Measurements from ENCODE around the gene RUNDC3A.
"Not testable (repeated sequence)": the region's sequence is repeated elsewhere in the genome, so short reads cannot be mapped to it uniquely, and the experiment has no call there.

RUNDC3A gene

DNA sequence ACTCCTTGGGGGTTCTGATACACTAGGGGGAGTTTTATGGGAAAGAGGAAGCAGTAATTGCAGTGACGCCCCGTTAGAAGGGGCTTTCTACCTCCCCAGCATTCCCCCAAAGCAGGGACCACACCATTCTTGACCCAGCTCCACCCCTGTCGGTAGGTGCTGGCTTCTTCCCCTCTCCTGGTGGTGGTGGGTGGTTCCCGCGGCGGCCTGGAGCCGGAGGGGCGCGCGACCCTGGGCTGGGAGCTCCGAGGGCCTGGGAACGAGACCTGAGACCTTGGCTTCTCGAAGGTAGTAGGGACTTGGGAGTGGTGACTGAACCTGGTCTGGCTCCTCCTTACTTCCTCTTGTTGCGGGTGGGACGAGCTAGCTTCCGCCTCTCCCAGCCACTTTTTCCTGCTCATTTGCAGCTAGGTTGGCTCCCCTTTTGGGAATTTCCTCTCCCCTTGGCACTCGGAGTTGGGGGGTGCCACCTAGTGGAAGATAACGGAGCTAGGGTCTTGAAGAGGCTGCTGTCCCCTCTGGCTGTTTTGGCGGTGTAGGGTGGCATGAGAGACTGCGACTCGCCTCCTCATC is 37.1 kb downstream of the RUNDC3A start:
- DNase-seq: peak; percentile 69

DNA sequence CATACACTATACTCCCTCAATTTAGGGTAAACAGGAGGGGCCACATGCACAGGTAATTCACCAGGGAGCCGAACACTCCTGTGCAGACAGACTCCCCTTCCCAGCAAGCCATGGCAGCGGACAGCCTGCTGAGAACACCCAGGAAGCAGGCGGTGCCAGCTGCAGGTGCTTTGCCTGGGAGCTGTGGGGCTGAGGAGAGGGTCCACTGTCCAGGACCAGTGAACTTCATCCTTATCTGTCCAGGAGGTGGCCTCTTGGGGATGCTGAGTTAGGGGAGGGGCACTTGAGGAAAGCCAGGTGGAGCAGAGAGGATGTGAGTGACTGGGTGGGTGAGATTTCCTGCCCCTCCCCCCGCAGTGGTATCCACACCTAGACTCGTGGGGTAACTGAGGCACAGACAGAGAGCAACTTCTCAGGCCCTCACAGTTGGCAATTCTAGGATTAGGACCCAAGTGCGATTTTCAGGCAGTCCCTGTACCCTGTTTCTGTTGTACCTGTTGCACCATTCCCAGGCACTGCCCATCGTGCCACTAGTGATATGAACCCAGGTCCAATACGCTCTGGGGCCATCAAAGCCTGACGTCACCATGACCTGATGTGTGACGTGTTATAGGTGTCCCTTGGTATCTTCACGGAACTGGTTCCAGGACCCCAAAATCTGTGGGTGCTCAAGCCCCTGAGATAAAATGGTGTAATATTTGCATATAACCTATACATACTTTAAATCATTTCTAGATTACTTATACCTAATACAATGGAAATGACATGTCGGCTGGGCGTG is 37.9 kb downstream of the RUNDC3A start:
- no peak for DNase-seq

DNA sequence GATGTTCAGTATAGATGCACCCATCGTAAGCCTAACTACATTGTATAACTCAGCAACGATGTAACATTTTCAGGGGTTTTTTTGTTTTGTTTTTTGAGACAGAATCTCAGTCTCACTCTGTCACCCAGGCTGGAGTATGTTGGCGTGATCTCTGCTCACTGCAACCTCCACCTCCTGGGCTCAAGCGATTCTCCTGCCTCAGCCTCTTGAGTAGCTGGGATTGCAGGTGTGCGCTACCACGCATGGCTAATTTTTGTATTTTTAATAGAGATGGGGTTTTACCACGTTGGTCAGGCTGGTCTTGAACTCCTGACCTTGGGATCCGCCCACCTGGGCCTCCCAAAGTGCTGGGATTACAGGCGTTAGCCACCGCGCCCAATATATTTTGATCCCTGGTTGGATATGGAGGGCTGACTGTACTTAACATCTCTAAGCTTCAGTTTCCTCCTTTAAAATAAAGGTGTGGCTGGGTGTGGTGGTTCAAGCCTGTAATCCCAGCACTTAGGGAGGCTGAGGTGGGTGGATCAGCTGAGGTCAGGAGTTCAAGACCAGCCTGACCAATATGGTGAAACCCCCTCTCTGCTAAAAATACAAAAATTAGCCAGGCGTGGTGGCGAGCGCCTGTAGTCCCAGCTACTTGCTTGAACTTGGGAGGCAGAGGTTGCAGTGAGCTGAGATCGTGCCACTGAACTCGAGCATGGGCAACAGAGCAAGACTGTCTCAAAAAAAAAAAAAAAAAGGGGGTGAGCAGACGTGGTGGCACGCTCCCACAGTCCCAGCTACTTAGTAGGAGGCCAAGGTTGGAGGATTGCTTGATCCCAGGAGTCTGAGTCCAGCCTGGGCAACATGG is 39.0 kb downstream of the RUNDC3A start:
- not testable (repeated sequence) for DNase-seq

DNA sequence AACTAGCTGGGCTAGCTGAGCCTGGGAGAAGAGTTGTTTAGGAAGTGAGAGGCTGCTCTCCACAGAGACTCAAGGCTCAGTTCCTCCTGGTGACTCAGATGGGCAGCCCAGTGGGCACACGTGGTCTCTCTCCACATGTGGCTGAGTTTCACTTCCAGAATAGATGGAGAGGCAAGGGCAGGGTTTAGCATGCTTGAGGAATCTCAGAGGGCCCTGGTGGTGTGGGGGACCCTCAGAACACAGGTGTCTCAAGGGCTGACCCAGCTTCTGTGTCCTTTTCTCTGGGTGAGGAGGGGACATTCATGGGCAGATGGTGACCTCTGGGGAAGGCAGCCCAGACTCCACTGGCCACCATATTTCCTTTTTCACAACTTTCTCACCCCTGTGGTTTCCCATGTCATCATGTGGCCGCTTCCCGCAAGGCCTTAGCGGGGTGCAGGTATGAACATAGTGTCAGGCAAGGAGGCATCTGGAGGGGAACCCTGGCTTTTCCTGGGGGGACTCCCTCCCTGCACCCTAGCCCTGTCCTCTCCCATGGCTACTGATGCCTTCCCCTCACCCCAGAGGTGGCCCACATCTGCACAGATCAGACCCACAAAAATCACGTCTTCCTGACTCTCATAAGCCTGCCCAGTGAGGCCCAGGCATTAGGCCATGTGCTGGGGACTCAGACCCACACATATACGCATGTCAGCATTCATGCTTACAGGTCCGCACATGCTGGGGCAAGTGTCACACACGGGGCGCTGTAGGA is 40.0 kb downstream of the RUNDC3A start:
- DNase-seq: no peak

DNA sequence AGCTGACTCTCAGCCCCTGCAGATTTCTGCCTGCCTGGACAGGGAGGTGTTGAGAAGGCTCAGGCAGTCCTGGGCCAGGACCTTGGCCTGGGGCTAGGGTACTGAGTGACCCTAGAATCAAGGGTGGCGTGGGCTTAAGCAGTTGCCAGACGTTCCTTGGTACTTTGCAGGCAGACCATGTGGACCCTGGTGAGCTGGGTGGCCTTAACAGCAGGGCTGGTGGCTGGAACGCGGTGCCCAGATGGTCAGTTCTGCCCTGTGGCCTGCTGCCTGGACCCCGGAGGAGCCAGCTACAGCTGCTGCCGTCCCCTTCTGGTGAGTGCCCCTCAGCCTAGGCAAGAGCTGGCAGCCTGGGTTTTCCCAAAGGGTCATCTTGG is 40.6 kb downstream of the RUNDC3A start:
- no peak for DNase-seq

DNA sequence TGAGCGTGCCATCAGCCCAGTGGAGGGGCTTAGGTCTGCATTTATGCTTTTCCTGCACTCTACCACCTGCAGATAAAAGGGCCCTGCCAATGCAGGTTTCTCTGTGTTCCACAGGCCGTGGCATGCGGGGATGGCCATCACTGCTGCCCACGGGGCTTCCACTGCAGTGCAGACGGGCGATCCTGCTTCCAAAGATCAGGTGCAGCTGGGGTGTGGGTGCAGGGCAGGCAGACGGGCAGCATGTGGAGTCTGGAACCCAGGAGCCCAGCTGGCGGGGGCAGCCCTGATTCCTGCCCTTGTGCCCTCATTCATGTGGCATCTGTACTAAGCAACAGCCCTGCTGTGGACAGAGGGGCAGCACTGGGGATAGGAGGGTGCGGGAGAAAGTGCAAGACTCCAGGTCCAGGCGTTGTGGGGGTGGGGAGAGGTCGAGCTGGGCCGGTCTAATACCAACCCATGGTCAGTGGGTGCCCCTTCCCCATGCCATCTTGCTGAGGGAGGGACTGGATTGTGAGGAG is 41.2 kb downstream of the RUNDC3A start:
- no peak for DNase-seq

DNA sequence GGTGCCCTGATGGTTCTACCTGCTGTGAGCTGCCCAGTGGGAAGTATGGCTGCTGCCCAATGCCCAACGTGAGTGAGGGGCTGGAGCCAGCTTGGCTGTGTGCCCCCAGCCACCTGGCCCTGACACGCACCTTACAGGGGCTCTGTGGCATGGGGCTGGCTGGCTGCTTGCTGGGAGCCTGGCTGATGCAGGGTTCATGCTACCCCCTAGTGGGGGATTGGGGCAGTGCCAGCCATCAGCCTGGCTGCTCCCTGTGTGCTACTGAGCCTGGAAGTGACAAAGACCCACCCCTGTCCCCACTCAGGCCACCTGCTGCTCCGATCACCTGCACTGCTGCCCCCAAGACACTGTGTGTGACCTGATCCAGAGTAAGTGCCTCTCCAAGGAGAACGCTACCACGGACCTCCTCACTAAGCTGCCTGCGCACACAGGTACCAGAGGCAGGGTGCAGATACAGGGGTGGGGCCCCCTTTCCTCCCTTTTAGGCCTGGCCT is 42.4 kb downstream of the RUNDC3A start:
- peak; percentile 53 for DNase-seq

DNA sequence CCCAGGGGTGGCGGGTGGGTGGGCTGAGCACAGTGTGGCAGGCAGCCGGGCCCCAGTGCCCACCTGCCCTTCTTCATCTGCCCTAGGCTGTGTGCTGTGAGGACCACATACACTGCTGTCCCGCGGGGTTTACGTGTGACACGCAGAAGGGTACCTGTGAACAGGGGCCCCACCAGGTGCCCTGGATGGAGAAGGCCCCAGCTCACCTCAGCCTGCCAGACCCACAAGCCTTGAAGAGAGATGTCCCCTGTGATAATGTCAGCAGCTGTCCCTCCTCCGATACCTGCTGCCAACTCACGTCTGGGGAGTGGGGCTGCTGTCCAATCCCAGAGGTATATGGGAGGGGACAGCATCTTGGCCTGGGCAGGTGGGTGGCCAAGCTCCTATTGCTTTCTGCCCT is 43.1 kb downstream of the RUNDC3A start:
- no peak for DNase-seq

DNA sequence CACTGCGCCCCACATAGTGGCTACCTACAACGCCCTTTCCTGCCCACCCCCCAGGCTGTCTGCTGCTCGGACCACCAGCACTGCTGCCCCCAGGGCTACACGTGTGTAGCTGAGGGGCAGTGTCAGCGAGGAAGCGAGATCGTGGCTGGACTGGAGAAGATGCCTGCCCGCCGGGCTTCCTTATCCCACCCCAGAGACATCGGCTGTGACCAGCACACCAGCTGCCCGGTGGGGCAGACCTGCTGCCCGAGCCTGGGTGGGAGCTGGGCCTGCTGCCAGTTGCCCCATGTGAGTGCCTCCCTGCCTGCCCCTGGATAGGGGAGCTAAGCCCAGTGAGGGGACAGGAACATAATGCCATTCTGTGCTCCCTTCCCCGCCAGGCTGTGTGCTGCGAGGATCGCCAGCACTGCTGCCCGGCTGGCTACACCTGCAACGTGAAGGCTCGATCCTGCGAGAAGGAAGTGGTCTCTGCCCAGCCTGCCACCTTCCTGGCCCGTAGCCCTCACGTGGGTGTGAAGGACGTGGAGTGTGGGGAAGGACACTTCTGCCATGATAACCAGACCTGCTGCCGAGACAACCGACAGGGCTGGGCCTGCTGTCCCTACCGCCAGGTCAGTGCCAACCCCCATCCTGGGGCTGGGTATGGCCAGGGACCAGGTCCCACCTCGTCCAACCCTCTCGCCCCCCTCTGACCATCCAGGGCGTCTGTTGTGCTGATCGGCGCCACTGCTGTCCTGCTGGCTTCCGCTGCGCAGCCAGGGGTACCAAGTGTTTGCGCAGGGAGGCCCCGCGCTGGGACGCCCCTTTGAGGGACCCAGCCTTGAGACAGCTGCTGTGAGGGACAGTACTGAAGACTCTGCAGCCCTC is 43.8 kb downstream of the RUNDC3A start:
- DNase-seq: no peak

DNA sequence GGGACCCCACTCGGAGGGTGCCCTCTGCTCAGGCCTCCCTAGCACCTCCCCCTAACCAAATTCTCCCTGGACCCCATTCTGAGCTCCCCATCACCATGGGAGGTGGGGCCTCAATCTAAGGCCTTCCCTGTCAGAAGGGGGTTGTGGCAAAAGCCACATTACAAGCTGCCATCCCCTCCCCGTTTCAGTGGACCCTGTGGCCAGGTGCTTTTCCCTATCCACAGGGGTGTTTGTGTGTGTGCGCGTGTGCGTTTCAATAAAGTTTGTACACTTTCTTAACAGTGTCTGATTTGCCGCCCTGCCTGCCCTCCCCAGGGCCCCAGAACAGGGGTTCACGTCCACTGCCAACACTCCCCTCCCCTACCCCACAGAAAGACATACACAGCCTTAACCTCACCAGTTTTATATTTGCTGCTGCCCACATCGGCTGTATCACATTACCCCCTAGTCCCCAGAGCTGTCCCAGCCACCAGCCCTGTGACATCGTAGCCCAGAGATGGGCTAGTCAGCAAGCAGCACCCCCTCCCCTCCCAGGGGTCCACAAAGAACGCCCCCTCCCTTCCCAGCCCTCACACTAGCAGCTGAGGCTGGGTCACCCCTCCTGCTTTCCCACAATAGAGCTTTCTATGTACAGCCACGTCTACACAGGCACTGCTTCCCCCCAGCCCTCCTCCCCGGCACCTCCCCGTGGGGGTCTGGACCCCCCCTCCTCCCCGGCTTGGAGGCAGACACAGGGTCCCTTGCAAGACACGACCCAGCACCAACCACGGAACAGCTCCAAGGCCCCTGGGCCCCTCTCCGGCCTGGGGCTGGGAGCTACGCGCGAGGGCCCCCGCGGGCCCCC is 44.6 kb downstream of the RUNDC3A start:
- no peak for DNase-seq

DNA sequence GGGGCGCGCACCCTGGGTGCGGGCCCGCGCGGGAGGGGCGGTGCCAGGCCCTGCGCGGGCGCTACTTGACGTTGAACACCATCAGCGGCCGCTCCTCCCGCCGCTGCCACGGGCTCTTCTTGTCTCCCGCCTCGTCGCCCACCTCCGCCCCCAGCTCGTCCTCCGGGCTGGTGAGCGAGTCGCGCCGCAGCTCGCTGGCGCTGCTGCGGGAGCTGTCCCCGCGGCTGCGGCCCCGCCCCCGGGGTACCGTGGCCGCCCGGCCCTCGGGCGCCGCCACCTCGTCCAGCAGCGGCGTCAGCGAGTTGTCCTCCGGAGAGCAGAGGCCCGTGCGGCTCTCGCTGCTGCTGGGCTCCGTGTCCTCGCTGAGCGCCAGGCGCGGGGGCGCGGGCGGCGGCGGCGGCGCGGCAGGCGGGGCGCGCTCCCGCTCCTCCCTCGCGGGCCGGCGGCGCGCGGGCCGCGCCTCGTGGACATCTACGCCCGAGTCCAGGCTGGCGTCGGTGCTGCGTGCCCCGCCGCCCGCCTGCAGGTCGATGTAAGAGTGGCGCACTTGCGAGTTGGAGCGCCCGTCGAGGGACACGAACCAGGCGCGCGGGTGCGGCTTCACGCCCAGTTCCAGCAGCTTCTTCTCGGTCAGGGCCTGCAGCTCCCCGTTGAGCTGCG is 45.4 kb downstream of the RUNDC3A start:
- no peak for DNase-seq

DNA sequence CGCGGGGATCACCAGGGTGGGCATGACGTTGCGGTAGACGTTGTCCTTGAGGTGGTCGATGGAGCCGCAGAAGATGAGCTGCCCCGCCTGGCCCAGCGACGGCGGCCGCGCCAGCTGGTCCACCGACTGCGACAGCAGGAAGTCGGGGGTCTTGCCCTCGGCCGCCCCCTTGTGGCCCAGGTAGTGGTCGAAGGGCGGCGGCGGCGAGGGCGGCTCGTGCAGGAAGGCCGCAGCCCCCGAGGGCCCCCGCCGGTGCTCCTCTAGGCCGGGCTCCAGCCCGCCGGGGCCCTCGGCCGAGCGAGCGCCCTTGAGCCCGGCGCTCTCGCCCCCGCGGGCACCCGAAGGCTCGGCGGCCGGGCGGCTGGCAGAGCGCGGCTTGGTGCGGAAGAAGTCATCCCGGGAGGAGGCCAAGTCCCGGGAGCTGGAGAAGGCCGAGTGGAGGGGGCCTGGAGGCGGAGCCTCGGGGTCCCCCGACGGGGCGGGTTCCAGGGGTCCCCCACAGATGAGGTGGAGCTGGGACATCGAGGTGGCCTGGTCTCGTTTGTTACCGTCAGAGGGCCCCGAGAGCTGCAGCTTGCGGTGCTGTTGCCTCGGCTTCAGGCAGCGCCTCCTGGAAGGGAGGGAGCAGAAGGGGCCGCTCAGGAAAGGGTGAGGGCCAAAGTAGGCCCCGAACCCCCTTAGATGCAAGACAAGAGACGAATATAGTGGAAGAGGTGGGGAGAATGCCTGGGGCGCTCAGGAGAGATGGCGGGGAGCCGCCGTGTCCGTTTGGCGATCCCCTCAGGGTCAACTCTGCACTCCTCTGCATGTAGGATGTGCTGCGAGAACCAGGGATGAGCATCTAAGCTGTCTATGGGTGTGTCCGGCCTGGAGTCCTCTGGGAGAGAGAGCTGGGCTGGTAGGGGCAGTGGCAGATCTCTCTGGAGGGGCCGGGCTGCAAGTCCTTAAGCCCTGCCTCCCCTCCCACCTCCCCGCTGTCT is 46.5 kb downstream of the RUNDC3A start:
- DNase-seq: no peak

DNA sequence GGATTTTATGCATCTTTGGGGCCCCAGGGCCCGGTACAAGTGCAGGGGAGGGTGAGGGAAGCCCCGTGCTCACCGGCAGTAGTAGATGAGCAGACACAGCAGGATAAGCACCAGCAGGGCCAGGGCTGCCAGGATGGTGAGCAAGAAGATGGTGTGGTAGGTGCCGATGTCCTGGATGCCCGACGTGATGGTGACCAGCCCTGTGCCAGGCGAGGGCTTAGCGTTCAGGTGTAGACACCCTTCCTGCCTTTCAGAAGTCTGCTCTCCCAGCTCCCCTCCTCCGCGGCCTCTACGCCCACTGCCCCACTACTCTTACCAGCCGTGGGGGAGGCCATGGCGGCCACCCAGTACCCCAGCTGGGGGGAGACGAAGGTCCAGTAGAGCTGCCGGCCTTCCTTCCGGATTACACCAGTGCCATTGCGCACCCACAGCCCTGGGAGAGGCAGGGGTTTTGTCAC is 47.3 kb downstream of the RUNDC3A start:
- no peak for DNase-seq

DNA sequence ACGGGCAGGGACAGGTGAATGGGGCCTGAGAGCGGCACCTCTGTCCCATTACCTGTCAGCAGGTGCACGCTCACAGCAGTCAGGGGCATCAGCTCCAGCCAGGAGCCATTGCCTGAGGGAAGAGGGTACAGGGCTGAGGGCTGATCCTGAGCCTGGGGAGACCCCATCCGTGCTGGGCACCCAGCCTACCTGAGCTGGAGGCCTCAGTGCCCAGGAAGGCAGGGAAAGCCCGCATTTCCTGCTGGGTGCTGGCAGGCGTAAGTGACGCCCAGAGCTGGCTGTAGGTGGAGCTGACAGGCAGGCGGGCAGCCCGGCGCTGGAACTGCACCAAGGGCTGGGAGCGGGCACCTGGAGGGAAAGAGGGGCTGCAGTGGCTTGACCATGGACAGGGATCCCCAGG is 47.8 kb downstream of the RUNDC3A start:
- DNase-seq: no peak

DNA sequence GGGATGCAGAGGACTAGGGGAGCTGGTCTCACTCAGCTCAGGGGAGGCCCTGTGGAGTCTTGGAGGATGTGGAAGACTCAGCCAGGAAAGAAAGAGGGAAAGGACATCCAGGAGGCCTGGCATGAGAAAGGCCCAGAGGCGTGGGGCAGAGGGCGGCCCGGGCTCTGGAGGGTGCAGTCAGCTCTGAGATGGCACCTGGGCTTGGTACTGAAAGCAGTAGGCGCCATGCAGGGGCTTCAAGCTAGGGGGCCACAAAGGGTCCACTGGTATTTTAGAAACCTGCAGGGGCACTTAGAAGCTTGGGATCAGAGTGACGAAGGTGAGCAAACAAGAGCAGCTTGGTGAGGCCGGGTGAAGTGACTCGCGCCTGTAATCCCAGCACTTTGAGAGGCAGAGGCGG is 49.7 kb downstream of the RUNDC3A start:
- DNase-seq: no peak

DNA sequence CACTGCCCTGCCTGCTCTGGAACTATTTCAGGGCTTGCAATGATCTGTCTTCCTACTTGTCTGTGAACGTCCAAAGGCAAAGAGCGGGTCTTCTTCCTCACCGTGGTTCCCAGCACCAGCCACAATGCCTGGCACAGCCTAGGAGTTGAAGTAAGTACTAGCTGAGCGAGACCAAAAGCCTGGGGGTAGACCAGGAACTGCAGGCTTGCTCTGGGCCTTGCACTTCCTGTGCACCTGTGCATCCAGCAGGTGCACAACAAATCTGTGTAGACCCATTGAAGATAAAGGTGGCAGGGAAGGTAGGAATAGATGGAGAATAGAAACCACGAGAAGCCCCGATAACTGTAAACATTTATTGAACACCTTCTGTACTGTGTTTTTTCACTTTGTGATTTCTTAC is 50.6 kb downstream of the RUNDC3A start:
- no peak for DNase-seq

DNA sequence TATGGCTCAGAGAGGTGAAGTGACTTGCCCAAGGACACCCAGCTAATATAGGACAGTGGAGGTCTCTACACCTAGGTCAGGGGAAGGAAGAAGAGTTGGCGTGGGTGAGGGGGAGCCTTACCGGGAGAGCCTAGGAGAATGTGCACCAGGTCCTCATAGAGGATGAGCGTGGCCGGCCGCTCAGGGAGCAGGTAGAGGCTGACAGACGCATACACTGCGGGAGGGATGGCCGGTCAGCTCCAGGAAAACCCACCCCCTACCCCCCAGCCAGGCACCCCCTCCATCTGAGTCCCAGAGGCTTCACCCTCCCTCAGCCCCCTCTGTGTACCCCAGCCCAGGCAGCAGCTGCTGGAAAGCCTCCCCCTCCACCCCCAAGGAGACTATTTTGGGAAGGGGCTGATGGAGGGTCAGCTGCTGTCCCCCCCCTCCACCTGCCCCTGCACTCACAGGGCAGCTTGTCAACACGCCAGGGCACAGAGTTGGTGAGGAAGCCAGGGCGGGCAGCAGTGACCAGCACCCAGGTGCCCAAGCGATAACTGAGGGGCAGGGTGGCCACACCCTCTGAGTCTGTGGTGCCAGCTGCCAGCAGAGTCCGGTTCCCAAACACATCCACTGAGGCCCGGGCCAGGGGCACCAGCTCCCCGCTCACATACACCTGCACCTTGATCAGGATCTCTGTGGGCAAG is 51.2 kb downstream of the RUNDC3A start:
- no peak for DNase-seq

DNA sequence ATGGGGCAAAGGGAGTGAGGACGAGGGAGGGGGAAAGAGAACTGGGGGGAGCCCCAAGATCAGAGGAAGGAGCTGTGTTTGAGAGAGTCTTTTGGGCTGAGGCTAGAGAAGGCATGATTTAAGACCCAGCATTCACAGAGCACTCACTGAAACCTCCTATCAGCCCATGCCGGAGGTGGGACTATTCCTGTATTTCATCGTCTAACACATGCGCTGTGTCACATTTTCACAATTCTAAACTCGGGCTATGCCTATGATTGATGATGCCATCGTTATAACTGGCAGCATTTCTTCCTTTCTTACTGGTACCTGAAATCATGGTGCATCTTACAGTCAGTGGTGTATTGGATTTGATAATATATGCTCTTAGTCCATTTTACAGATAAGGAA is 51.7 kb downstream of the RUNDC3A start:
- DNase-seq: no peak
